GM21825 (cell line): ENCODE results near the gene KIZ.

Experiments used
- ATAC-seq: cut with Tn5 transposase; IDR thresholded peaks from one replicate; pipeline ENCODE4 v1.9.1; 2021; ENCODE audit warnings: mild to moderate bottlenecking, moderate library complexity; ENCODE audit not compliant: unreplicated experiment

KIZ gene

DNA sequence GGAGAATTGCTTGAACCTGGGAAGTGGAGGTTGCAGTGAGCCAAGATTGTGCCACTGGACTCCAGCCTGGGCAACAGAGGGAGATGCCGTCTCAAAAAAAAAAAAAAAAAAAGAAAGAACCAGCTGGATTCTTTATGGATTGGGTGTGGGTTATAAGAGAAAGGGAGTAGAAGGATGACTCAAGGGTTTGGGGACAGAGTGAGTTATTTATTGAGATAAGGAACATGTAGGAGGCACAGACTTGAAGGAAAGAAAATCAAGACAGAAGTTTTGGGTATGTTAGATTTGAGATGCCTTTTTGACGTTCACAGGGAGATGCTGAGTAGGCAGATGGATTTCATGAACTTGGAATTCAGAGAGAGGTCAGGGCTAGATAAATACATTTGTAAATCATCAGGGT, 47.6 kb downstream of the KIZ start:
- no peak for ATAC-seq

DNA sequence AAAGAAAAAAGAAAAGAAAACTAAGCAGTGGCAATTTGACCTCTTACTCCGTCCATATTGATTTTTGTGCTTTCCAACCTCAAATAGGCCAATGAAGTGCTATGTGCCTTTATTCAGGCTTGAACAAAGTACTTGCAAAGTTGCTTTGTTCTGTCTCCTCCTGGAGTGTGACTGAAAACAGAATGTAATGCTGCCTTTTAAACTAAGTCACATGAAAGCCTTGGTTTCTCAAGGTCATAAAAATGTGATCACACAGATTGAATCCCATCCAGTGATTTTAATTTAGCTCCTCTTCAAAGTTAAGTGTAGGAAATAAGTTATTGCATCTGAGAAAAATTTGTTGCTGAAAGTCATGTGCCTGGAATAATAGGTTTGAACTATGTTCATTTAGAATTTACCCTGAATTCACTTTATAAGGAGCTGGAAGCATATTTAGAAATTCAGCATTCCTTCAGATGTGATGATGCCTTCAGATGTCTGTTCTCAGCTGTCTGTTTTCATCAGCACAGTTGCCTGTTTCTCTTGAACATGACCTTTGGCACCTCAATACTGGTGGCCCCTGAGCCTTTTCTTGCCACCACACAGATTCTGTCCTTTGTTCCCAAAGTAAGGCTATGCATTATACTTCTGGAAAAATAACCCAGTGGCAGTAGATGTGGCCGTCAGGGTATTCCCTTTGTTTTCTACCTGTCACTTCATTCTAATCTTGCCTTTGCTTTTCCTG, 48.8 kb downstream of the KIZ start:
- no peak for ATAC-seq

DNA sequence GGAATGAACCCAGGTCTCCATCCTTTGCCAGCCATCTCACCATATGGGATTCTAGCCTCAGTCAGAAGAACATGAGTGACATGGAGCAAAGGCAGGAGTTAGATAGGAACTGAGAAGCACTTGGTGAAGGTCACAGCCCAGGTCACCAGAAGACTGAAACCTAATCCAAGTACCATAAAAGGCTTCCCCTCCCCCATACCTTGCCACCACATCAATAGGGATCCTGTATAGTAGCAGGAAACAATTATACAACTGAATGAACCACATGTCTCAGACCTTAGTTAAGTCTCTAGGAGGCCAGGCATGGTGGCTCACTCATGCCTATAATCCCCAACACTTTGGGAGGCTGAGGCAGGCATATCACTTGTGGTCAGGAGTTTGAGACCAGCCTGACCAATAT, 49.6 kb downstream of the KIZ start:
- ATAC-seq: no peak

DNA sequence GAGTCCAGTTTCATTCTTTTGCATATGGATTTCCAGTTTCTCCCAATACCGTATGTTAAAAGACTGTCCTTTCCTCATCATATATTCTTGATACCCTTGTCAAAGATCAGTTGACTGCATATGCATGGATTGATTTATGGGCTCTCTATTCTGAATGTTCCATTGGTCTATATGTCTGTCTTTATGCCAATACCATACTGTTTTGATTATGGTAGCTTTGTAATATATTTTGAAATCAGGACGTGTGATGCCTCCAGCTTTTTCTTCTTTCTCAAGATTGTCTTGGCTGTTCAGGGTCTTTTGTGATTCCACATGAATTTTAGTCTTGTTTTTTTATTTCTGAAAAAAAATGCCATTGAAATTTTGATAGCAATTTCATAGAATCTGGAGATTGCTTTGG, 51.9 kb downstream of the KIZ start:
- no peak for ATAC-seq

DNA sequence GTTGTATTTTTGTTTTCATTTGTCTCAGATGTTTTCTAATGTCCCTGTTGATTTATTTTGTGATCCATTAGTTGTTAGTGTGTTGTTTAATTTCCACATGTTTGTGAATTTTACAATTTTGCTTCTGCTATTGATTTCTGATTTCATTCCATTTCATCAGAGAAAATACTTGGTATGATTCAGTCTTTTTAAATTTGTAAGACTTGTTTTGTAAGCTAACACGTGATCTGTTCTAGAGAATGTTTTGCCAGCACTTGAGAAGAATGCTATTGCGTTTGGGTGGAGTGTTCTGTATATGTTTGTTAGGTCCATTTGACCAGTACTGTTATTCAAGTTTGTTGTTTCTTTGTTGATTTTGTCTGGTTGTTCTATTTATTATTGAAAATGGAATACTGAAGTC, 53.9 kb downstream of the KIZ start:
- no peak for ATAC-seq

DNA sequence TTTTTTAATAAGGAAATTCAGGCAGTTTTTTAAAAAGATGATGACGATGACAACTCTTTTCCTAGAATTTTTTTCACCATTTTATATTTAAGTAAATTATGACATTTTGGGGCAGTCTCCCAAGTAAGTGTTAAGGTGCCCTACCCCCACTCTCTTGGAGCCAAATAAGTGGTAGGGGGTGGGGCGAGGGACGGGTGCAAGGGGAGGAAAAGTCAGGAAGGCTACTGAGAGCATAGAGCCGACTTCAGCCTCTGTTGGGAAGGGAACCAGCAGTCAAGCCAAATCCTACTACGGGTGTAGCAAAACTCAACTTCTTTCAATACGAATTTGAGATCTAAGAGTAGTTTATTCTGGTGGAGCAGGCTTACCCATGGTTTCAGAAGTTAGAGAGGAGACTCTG, 54.4 kb downstream of the KIZ start:
- no peak for ATAC-seq

DNA sequence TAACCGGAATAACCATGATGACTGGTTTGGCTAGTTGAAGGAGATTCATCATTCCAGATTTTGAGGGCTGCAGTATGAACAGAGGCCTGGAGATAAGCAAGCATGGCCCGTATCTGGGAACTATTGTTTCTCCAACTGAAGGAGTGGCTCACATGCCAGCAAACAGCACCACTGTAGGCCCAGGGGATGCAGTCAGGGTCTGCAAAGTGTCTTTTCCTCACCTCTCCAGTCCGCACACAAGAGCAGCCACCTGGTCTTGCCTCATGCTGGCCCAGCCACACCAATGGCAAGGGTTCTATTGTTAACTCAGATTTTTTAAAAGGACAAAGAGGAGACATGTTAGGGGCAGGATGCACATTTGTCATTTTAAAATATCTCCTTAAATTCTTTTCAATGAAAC, 55.1 kb downstream of the KIZ start:
- no peak for ATAC-seq

DNA sequence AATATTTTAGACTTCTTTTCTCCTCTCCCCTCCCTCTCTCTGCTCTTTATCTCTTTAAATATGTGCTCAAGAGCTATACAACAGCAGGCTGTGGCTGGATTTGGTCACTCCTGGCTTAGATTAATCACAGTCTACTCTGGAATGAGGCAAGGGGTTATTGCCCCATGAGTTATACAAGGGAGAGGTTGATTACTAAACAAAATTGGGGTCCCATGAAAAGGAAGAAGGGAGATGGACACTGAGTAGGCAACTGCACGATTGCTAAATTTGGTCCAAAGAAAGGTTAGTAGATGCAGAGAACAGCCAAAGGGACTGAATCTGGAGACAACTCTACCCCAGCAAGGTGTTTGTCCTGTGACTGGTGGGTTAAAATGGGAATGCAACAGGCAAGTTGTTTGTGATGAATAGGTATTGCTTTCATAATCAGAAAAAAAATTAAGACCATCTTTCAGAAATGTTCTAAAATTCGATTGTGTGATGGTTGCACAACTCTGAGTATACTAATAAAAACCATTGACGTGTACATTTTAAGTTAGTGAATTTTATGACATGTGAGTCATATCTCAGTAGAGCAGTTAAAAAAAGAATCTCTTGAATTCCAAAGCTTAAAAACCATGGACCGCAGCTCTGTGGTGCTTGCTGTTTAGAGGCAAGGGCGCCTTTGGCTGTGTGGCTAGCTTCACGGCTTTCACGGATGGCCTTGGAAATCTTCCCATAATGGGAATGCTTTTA, 57.1 kb downstream of the KIZ start:
- ATAC-seq: no peak

DNA sequence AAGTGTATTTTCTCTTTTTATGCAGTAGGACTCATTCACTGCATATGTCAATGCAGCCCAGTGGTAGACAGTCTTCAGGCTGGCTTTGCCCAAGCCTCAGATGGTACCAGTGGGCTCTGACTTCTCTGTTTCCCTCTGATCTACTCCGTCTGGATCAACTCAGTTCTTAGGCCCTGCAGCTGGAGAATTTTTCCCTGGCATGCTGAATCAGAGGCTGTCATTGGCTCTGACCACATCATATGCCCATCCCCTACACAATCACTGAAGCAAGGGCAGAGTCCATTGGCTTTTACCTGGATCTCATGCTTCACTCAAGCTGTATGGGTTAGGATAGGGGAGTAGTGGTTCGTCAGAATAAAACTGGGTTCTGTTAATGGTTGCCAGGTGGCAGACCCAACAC, 57.8 kb downstream of the KIZ start:
- no peak for ATAC-seq

DNA sequence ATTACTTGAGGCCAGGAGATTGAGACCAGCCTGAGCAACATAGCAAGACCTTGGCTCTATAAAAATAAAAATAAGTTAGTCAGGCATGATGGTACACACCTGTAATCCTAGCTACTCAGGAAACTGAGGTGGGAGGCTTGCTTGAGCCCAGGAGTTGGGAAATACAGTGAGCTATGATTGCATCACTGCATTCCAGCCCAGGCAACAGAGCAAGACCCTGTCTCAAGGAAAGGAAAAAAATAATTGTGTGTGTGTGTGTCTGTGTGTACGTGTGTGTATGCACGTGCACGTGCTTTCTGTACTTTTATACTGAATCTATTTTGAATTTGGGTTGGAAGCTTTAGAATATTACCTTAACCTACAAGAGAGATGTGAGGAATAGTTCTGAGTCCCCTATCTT, 58.9 kb downstream of the KIZ start:
- no peak for ATAC-seq

DNA sequence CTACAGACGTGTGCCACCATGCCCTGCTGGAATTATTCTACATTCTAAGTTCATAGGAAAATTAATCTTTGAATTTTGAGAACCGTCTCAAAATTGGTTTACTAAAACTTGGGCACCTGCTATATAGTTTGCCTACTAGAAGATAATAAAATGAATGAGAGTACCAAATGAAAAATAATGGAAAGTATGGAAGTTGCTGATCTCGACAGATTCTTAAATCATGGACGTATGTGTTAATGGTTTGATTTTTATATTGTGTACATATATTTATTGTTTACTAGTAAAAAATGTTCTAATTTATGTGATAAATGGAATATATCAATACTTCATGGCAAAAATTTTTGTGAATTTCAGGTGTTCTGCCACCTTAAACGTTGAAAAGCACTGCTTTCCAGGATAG, 60.0 kb downstream of the KIZ start:
- ATAC-seq: no peak

DNA sequence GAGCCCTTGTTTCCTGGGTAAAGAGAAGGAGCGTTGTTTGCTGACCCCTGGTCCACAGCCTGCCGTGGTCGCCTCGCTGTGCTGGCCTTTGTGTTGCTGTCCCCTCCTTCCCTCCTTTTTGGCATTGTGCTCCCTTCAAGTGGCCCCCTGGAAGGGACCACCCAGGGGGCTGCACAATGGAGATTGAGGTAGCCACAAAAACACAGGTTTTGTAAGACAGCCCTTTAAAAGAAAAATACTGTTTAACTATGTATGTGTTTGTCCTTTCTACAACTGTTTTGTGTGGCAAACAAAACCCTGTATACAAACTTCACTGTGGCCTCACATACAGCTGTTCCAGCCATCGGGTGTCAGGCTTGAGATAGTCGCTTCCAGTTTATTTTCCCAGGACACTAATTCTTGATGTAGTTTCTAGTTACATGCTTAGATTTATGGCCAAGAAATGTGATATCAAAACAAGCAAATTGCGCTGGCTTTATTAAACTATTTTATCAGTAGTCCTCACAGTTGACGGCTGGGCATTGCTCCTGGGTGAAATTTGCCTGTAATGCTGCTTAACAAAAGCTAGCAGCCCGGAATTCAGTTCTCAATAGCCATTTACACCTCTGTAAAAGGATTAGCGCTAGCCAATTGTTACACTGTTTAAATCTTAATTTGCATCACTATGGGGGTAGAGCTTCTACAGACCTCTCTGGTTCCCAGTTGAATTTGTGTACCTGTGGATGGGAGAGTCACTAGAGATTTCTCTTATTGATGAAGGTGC, 64.1 kb downstream of the KIZ start:
- ATAC-seq: no peak

DNA sequence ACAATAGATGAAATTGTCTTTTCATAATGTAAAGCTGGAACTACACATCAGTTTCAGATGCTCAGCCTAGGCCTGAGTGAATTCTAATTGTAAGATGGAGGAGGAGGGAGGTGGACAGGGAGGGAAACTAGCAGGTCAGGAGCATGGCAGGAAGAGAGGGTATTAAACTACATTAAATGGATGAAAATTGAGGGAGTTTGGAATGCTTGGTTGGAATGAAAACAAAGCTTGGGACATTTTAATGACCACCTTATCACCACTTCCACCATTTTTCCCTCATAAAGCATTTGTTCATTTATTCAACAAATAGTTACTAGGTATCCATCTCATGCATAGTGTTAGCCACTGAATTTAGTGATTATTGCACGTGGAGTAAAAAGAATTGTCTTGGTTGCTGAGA, 65.0 kb downstream of the KIZ start:
- no peak for ATAC-seq

DNA sequence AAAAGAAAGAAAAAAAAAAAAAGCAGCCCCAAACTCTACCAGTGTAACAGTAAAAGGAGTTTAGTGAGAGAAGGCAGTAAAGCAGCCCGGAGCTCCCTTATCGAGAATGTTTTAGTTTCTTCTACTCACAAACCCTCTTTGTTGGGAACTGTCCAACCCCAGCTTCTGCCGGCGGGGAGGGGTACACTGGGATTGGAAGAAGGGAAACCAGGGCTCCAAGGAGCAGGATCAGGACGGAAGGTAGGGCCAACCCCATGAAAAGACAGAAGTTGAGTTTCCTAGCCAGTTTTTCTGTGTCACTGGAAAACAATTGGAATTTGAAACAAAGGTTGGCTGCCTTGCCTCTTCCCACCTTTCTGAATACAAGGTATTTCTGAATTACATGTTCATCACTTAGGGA, 66.0 kb downstream of the KIZ start:
- ATAC-seq: no peak

DNA sequence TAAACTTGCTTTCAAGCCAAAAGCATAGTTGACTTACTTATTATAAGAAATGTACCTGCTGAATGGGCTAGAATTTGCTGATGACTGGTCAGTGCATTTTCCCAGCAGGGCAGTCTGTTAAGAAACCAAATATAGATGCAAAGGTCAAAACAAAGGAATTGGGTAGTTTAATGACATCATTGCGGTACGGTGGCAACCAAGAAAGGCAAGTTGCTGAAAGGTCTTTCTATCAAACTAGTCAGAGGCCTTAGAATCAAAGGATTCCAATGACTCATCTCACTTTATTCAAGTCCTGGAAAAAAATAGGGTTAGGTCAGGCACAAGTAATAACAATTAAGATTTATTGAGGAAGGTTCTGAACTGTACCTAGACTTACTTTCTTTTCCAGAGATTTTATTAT, 76.4 kb downstream of the KIZ start:
- no peak for ATAC-seq

DNA sequence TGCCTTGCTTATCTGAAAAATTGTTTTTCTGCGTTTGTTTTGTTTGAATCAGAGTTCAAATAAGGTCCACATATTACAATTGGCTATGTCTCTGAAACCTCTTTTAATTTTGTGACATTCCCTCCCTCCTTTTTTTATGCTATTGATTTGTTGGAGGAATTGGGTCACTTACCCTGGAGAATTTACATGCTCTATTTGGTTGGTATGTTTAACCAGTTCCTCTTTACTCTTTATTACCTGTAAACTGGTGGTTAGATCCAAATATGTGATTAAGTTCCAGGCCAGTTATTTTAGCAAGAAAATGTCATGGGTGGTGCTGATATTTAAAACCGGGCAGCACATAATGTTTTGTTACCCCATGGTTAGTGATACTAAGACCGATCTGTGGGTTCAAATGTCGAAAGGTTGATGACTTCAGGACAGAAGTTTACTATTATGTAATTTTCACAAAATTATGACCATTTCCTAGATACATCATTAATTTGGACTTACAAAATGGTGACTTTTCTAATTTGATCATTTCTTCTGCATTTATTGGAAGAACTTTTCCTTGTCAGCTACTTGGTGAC, 77.3 kb downstream of the KIZ start:
- no peak for ATAC-seq

DNA sequence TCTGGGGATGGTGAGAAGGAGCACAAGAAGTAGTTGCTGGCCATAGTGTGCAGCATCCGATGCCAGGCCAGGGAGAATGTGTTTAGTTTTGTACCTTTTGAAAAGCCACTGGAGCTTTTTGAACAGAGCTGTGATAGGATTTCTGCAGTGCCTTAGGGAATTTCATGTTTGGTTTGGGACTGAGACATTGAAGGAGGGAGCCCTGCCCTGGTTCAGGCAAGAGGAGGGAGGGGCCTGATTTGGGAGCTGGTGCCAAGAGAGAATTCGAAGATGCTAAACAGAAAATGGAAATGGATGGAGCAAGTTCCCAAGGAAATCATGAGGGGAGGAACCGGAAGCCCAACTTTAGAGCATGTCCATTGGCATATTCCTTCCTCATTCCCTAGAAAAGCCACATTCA, 80.7 kb downstream of the KIZ start:
- ATAC-seq: no peak

DNA sequence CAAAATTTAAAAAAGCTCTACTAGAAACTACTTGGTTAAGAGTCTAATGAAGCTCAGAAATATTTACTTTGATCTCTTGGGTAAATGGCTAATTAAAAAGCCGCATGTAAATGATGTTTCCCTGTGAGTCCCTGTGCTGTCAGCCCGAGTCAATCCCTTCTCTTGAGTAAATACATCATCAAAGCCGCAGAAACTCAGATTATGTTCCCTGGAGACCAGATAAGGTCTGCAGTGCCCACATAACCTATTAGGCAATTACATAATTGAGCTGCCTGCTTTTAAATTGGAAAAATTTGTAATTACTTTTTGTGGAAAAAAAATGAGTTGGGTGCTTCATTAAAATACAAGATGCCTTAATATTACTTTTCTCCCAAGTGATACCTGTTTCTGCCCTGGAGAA, 83.1 kb downstream of the KIZ start:
- no peak for ATAC-seq

DNA sequence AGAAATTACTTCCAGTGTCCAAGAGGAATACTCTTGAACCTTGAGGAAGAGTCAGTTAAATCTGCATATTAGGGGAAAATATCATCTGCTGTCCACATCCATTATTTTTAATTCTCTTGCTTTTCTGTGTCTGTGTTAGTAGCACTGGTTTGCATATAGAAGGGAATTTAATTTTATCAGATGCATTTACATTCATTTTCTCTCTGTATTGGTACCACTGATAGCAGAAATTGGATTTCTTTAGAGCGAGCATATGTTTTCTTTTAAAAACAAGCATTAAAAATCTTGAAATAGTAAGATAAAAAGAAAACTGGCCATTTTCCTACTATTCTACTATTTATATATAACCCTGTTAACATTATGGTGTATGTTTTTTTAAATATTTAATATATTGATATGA, 83.8 kb downstream of the KIZ start:
- ATAC-seq: no peak

DNA sequence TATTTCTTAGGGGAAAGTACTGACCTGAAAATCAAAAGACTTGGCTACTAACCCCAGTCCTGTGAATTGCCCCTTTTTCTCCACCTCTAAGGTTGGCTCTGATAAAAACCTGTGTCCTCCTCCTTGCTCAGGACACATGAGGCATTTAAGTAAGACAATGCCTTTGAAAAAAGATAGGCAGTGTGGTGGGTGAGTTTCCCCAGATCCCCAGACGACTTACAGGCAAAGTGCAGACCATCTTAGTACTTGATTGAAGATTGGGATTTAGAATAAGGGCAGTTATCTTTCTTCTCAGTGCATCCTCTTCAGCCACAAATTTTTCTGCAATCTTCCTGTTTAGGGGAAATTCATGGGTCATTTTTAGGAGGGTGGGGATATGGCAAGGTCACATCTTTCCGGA, 87.8 kb downstream of the KIZ start:
- ATAC-seq: no peak

DNA sequence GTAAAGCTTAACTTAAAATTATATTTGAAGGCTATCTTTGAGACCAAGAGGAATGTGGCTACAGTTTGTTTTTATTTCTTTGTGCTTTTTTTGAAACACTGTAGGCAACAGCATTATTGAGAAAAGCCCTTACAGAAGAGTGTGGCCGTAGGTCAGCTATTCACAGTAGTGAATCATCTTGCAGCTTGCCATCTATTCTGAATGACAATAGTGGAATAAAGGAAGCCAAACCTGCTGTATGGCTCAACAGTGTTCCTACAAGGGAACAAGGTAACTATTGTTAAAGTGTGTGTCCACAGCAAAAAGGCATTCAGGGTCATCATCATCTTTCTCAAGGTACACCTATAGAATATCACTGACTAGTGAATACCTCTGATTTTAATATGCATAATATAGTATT, 88.5 kb downstream of the KIZ start:
- ATAC-seq: no peak

DNA sequence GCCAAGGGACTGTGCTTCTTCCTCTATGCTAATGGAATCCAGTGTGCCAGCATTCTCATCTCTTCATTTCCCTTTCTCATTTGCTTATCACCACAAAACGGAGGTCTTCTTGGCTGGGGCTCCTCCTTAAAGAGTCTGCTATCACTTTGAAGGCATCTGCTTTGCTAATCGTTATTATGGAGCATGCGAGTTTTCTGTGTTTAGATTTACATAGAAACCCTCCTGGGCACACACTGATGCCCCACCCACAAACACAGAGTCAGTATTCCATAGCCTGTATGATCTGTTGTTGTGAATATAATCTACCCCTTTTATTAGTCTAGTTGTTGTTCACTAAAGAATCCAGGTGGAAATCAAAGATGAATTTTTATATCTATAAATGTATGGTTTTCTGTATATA, 93.8 kb downstream of the KIZ start:
- ATAC-seq: no peak
